GM18498 (cell line): ENCODE measurements around the gene EMSY.
"Not testable (repeated sequence)": the region's sequence is repeated elsewhere in the genome, so short reads cannot be mapped to it uniquely, and the experiment has no call there.

Experiments used
- ATAC-seq: cut with Tn5 transposase; IDR thresholded peaks from one replicate; pipeline ENCODE4 v1.9.1; 2021; ENCODE audit warnings: mild to moderate bottlenecking, moderate library complexity; ENCODE audit not compliant: unreplicated experiment

EMSY gene

DNA sequence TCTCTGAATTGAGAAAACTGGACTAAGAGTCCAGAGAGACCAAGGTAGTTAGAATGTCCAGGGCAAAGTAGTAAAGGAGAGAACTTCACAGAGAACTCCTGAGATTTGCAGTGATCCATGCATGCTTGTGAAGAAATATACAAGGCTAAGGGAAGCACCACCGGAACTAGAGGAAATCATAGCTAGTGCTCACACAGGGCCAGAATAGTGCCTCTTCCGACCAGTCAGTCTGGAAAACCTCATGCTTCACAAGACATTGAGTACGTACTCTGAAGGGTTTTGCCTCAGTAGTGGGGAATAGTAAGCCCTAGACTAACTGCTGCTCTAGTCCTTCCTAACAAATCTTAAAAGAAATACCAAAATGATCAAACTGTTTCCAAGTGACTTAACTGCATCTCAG lies 117.7 kb downstream of the EMSY start:
- no peak for ATAC-seq

DNA sequence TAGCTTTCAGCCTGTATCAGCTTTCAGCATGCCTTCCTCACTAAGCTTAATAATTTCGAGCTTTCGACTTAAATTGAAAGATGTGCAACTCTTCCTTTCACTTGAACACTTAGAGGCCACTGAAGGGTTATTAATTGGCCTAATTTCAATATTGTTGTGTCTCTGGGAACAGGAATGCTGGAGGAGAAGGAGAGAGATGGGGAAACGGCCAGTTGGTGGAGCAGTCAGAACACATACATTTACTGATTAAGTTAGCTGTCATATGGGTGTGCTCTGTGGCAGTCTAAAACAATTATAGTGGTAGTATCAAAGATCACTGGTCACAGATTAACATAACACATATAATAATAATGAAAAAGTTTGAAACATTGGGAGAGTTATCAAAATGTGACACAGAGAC lies 119.5 kb downstream of the EMSY start:
- ATAC-seq = no peak

DNA sequence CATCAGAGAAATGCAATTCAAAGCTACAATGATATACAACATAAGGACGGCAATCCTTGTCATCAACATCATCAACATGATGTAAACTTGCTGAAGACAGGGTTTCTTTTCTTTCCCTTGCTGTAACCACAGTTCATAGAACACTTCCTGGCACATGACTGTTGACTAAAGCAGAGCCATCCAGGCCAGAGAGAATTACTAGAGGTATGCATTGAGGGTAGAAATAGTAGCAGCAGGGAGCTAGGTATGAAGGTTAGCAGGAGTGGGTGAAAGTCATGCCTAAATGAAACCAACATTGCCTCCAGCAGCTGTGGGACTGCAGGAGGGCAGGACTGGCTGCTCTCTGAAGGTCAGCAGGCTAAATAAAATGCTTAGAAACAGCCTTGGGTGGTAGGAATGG lies 122.0 kb downstream of the EMSY start:
- no peak for ATAC-seq

DNA sequence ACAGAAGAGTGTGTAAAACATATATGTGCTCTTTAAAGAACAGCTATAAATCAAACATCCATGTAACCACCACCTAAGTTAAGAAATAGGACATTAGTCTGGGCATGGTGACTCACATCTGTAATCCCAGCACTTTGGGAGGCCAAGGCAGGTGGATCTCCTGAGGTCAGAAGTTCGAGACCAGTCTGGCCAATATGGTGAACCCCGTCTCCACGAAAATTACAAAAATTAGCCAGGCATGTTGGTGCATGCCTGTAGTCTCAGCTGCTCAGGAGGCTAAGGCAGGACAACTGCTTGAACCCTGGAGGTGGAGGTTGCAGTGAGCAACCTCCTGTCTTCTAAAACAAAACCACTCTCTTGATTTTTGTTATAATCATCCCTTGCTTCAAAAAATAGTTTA lies 122.4 kb downstream of the EMSY start:
- ATAC-seq = no peak

DNA sequence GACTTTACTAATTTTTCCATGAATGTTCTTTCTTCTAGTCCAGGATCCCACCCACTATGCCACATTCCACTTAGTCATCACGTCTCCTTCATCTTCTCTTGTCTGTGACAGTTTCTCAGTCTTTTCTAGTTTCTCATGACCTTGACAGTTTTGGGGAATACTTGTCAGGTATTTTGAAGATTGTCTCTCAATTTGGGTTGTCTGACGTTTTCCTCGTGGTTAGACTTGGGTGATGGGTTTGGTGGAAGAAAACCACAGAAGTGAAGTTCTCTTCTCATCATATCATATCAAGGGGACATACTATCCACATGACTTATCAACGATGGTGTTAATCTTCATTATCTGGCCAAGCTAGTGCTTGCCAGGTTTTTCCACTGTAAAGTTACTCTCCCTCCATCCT lies 123.3 kb downstream of the EMSY start:
- no peak for ATAC-seq

DNA sequence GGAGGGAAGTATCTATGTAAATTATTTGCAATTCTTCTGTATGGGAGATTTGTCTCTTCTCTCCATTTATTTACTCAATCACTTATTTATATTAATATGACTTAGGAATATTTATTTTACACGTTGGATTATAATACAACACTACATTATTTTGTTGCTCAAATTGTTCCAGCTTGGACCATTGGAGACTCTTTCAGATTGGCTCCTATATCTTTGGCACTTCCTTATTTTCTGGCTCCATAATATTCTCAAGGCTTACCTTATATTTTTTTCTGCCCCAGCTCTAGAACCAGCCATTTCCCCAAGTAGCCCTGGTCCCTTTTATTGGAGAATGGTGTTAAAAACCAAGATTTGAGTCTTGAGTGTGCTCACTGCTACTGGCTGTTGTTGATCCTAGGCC lies 123.8 kb downstream of the EMSY start:
- ATAC-seq = no peak

DNA sequence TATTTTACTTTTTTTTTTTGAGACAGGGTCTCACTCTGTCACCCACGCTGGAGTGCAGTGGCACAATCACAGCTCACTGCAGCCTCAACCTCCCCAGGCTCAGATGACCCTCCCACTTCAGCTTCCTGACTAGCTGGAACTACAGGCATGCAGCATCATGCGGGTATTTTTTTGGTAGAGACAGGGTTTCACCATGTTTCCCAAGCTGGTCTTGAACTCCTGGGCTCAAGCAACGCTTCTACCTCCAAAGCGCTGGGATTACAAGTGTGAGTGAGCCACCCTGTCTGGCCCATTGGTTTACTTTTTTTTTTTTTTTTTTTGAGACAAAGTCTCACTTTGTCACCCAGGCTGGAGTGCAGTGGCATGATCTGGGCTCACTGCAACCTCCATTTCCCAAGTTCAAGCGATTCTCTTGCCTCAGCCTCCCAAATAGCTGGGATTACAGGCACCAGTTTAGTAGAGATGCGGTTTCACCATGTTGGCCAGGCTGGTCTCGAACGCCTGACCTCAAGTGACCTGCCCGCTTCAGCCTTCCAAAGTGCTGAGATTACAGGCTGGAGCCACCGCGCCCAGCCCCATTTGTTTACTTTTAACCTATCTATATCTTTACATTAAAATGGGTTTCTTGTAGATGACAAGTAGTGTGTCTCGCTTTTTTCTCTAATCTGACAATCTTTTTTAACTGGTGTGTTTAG lies 127.5 kb downstream of the EMSY start:
- not testable (repeated sequence) for ATAC-seq

DNA sequence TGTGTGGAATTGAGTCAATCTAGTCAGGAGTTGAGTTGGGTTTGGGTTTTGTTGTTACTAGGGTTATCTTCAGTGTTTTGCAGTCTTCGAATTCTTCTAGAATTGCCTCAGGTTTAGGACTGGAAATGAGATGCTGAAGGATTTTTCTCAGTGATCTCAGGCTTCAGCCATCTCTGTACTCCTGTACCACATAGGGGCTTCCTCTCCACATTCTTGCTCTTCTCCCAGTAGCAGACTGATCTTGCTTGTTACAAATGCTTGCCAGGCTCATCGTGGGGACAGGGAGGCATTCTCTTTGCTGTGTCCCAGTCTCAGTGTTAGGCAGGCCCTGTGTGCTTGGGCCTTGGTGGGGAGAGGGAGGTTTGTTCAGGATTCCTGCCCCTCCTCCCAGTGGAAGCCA lies 129.6 kb downstream of the EMSY start:
- no peak for ATAC-seq

DNA sequence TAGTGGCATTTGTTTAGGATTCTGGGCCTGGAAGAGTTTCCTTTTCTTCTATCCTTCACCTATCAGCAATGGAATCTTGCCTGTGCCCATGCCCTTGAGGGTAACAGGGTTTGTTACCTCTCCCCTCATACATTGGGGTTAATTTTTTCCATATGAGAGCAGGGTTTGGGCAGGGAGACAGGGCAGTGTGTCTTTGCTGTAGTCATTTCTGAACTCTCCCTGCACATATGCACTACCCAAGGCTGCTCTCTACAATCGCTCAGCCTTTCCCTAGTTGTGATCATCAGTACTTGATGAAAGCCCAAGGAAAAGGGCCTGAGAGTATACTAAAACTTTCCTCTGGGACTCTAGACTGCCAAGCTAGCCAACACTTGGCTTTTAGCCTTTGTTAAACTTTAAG lies 130.1 kb downstream of the EMSY start:
- no peak for ATAC-seq

DNA sequence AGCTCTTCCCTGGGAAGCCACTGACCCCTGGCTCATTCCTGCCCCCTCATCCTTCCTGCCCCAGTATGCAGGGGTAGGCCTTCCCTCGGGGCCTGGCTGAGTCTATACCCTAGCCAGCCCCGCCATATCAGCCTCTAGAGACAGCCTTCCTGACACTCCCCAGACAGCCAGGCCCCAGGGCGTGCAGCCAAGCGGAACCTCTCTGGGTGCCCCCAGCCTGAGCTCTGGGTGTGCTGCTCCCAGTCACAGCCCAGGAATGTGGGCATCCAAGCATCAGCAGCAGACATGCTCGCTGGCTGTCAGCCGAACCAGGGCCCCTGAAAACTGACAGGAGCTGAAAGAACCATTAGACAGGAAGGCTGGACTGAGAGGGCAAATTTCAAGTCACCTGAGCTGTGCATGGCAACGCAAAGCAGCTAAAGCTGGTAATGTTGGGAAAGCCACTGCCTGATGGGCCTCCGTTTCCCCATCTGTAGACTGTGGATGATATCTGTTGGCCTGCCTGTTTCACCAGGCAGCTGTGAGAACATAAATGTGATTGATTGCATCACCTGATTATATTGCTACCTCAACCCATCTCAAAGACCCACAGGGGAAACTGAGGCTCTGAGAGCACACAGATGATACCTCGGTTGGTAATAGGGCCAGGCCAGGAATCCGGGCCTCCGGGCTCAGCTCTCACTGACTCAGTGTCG lies 132.6 kb downstream of the EMSY start:
- no peak for ATAC-seq

DNA sequence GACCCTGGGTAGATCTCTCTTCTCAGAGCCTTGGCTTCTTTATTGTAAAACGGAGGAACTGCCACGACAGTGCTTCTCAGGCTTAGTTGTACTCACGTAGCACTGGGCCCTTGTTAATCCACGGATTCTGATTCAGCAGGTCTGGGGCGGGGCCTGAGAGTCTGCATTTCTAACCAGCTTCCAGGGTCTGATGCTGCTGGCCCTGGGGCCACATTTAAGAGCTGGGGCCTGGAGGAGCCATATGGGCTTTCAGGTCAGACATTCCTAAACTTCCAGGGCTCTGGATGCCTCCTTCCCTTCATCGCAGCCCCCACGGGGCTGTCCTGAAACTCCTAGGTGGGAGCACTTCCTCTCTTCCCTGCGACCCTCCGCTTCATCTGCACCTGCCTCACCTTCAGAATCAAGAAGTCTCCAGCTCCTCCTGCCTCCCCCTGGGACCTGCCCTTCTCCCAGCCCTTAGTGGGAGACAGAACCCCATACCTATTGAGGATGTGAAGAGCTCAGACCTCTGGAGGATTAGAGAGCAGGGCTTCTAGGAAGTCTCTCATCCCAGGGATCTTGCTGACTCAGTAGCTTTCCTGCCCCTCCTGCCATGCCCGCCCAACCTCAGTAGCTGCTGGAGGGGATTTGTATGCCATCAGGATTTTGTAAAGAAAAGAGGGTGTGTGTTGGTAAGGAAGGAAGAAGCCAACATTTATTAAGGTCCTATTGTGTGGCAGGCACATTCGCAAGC lies 133.3 kb downstream of the EMSY start:
- no peak for ATAC-seq

DNA sequence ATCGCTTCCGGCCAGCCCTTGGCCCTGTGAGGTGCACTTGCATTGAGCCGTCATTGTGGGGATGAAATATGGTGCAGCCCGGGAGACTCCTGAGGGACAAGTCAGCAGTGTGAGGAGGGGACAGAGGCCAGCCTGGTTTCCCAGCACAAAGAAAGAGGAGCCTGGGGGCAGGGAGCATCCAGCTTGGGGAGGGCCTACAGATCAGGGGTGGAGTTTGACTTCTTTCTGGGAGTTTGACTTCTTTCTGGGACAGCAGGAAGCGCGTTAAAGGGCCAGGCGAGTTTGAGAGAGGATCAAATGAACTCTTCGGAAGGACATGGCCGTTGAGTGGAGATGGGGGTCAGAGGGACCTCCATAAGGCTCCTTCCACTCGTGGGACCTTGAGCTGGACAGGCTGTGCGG lies 133.8 kb downstream of the EMSY start:
- ATAC-seq = no peak

DNA sequence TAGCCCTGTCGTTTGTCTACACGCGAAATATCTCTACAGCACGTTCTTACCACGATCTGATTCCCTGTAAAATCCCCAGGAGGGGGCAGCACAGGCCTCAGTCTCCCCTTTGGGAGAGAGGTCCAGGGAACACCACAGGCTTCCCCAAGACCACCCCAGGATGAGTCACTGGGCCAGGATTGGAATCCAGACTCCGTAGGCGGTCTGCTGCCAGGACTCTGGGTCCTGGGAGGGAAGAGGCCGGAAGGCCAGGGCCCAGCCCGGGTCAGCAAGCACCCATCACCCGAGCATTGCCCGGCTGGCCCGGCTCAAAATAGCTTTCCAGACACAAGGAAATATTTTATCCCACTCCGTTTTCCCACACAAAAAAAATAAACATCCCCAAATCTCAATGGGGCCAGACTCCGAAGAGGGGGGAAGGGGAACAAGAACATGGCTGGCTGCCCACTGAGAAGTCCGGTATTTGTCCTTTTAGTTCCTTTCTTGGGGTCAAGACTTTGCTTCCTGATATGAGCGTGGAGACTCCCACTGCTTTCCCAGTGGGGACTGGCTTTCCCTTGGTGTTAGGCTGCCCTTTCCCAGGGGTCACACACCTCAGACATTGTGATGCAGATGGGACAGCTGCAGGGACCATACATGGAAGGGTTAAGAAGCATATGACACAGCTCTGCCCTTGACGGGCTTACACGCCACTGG lies 134.4 kb downstream of the EMSY start:
- ATAC-seq = no peak

DNA sequence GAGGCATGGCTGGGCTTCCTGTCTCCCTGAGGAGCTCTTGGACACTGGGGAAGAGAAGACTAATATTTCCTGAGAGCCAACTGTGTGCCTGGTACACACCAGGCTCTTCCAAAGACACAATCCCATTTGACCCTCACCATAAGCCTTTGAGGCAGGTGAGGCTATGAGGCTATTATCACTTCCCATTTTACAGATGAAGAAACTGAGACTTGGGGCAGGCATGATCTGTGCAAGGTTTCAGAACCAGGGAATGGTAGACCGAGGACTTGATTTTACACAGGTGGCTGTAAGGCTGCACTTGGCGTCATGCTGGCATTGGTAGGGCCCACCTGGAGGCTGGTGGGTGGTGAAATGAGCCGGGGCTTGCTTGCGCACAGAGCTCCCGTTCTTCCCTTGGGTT lies 134.9 kb downstream of the EMSY start:
- ATAC-seq = no peak

DNA sequence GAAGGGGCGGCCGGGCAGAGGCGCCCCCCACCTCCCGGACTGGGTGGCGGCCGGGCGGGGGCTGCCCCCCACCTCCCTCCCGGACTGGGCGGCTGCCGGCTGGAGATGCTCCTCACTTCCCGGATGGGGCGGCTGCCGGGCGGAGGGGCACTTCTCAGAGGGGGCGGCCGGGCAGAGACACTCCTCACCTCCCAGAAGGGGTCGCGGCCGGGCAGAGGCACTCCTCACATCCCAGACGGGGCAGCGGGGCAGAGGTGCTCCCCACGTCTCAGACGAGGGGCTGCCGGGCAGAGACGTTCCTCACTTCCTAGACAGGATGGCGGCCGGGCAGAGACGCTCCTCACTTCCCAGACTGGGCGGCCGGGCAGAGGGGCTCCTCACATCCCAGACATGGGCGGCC lies 137.7 kb downstream of the EMSY start:
- ATAC-seq = not testable (repeated sequence)

DNA sequence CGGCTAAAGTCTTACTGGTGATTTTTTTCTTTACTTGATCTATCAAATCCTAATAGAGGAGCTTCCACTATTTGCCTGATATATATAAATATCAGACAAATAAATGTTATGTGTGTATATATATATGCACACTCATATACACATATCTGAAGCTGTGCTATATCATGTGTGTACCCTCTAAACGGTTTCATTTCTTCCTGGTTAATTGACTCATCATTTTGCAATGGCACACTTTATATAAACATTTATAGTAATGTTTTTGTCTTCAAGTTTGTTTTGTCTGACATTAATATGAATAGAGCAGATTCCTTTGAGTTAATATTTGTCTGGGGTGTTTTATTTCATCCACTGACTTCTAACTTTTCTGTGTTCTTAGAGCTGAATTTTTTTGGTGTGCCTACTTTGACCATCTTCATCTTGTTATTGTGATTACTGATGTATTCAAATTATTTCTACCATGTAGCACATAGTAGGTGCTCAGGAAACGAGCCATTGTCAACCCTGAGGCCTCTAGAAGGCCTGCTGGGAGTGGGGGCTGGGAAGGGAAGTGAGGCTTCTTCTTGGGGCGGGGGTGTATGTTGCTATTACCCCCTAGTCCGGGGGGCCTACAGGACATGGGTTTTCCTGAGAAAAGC lies 143.1 kb downstream of the EMSY start:
- no peak for ATAC-seq

DNA sequence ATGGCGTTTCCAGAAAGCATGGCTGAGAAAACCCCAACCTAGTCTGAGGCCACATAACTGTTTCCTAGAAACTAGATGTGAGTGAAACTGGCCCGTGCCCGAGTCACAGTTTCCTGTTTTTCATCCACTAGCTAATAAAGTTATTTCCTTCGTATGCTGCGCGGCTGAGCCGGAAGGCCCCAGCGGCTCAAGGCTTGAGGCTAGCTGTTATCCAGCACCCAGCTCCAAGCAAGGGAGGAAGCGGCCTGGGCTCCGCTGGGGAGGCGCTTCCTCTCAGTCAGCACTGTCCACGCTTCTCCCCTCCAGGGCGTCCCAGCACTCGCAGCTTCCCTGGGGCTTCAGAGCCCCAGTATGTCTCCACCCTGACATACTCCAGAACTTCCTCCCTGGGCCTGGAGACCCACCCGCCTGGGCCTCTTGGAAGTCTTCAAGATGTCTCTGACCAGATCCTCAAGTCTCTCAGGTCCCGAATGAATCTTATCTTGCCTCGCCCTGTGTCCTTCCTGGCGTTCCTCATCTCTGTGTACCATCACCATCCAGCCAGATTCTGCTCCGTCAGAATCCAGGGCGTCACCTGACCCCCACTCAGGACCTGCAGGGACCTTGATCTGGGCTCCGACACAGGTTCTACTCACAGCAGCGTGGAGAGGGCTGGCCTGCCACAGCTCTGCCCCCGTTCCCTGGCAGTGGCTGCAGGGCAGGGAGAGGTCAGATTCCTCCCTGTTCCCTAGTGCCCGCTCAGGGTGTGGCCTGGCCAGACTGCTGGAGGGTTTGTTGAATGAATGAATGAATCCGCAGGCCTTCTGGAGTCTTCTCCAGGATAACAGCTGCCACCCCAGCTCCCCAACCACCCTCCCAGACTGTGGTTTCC lies 143.9 kb downstream of the EMSY start:
- ATAC-seq = no peak

DNA sequence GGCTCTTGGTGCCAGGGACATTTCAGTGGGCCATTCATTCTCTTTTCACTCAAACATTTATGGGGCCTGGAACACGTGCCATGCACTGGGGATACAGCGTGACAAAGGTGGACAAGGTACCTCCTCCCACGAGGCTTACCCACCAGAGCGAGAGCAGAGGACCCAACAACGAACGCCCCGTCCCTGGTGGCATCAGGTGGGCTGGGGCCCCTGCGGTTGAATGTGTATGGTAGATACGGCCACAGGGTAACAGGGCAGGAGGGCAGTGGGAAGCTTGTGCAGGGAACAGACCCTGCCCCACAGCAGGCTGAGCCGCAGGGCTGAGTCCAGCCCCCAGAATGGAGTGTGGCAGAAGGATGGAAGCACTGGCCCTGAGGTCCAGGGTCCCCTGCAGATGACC lies 144.7 kb downstream of the EMSY start:
- ATAC-seq = no peak

DNA sequence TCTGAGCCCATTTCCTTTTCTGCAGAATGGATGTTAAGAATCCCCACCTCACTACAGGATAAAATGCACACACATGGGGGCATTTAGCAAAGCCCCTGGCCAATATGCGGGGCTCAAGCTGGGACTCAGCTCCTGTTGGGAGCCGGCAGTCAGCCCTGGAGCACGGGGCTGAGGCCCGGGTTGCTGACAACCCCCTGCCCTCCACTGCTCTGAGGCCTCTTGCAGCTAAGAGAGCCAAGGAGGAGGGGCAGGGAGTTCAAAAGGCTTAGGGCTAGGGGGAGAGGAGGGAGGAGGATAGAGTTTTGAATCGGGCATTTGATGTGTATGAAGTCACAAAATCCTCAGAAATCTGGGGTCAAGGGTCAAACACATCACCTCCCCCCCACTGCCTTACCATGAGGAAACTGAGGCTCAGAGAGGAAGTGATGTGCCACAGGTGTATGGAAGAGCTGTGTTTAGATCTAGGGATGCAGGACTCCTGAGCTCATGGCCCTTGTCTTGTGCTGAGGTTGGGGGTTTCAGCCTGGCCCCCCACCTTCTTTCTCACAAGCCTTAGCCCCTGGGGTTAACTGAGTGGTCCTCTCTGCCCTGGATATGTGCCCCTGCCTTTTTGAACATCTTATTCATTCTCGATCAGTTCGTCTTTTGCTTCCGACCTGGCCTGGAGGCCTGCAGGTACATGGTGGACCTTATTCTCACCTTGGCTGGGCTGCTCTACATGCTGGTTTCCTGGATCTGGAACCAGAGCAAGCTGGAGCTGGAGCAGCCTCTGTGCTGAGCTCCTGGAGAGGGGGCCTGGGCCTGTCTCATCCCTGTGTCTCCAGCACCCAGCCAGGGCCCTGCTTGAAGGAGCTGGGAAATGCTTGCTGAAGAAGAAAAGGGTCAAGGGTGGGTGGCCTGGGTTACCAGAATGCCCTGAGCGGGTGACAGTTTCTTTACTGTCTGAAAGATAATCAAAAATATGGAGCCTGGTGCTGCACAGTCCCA lies 145.4 kb downstream of the EMSY start:
- ATAC-seq = no peak
